GM03348 (cell line): Measurements from ENCODE around the gene DAB1.

Experiments
- DNase-seq: peaks from one replicate; pipeline ENCODE4 v3.0.0; 2012; ENCODE audit warnings: low spot score

DAB1 gene

GRCh38 chr1:57411262-57411661 is 12.6 kb downstream of the DAB1 start:
- DNase-seq, result peak; percentile 37

GRCh38 chr1:57410508-57410907 is 13.4 kb downstream of the DAB1 start:
- no peak for DNase-seq

- no peak for DNase-seq
These were observed 15.9 kb downstream of the DAB1 start for GRCh38 chr1:57407928-57408327.

- no peak for DNase-seq
These were observed 17.4 kb downstream of the DAB1 start for GRCh38 chr1:57406428-57406970.

GRCh38 chr1:57404884-57405283 is 19.0 kb downstream of the DAB1 start:
- DNase-seq, result peak; percentile 11

- no peak for DNase-seq
These were observed 20.7 kb downstream of the DAB1 start for GRCh38 chr1:57403201-57403600.

GRCh38 chr1:57401671-57402070 is 22.2 kb downstream of the DAB1 start:
- no peak for DNase-seq

GRCh38 chr1:57400048-57400447 is 23.8 kb downstream of the DAB1 start:
- no peak for DNase-seq

- DNase-seq, result no peak
These were observed 30.7 kb downstream of the DAB1 start for GRCh38 chr1:57393058-57393584.

GRCh38 chr1:57385336-57385735 is 38.5 kb downstream of the DAB1 start:
- DNase-seq, result no peak

GRCh38 chr1:57384901-57385300 is 39.0 kb downstream of the DAB1 start:
- no peak for DNase-seq

GRCh38 chr1:57384284-57384683 is 39.6 kb downstream of the DAB1 start:
- no peak for DNase-seq

GRCh38 chr1:57381871-57382270 is 42.0 kb downstream of the DAB1 start:
- no peak for DNase-seq

- DNase-seq, result no peak
These were observed 42.4 kb downstream of the DAB1 start for GRCh38 chr1:57381426-57381825.

- no peak for DNase-seq
These were observed 42.9 kb downstream of the DAB1 start for GRCh38 chr1:57380923-57381322.

- DNase-seq, result no peak
These were observed 45.3 kb downstream of the DAB1 start for GRCh38 chr1:57378534-57378933.

- DNase-seq, result no peak
These were observed 46.3 kb downstream of the DAB1 start for GRCh38 chr1:57377339-57378139.

- DNase-seq, result no peak
These were observed 47.8 kb downstream of the DAB1 start for GRCh38 chr1:57376041-57376440.

GRCh38 chr1:57369889-57370288 is 54.0 kb downstream of the DAB1 start:
- DNase-seq, result no peak

- no peak for DNase-seq
These were observed 55.9 kb downstream of the DAB1 start for GRCh38 chr1:57367945-57368344.

- DNase-seq, result no peak
These were observed 60.2 kb downstream of the DAB1 start for GRCh38 chr1:57363643-57364042.

- no peak for DNase-seq
These were observed 60.7 kb downstream of the DAB1 start for GRCh38 chr1:57363165-57363564.

- DNase-seq, result no peak
These were observed 61.4 kb downstream of the DAB1 start for GRCh38 chr1:57362480-57362879.

- no peak for DNase-seq
These were observed 62.3 kb downstream of the DAB1 start for GRCh38 chr1:57361516-57361915.
